ENCODE data around the gene CMTM2.

DNA sequence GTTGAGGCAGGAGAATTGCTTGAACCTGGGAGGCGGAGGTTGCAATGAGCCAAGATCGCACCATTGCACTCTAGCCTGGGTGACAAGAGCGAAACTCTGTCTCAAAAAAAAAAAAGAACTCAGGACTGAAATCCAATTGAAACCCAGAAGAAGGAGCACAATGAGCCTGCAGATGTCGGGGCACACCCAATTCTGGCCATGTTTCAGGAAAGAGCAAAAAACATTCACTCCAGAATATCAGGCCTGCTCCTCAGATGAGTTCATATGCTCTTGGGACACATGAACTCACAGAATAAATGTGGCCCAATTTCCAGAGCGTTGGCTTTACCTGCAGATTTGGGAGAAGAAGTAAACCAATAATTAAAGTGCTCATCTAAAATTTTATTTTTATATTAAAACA is 3.0 kb upstream of the CMTM2 start:
- TF ChIP-seq, protein P1, sequence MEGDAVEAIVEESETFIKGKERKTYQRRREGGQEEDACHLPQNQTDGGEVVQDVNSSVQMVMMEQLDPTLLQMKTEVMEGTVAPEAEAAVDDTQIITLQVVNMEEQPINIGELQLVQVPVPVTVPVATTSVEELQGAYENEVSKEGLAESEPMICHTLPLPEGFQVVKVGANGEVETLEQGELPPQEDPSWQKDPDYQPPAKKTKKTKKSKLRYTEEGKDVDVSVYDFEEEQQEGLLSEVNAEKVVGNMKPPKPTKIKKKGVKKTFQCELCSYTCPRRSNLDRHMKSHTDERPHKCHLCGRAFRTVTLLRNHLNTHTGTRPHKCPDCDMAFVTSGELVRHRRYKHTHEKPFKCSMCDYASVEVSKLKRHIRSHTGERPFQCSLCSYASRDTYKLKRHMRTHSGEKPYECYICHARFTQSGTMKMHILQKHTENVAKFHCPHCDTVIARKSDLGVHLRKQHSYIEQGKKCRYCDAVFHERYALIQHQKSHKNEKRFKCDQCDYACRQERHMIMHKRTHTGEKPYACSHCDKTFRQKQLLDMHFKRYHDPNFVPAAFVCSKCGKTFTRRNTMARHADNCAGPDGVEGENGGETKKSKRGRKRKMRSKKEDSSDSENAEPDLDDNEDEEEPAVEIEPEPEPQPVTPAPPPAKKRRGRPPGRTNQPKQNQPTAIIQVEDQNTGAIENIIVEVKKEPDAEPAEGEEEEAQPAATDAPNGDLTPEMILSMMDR (IDR thresholded peaks at IDR 0.05) = no peak
- no peak for TF ChIP-seq EZH2phosphoT487 (IDR thresholded peaks at IDR 0.05)
- no peak for TF ChIP-seq EZH2 (IDR thresholded peaks at IDR 0.05)

Measured in neural progenitor cell (in vitro differentiated cells).